ENCODE results near the gene DYNLT5.
A peak's percentile ranks its signal among the peaks of the same experiment; 100 is the strongest.

DYNLT5 gene, protein sequence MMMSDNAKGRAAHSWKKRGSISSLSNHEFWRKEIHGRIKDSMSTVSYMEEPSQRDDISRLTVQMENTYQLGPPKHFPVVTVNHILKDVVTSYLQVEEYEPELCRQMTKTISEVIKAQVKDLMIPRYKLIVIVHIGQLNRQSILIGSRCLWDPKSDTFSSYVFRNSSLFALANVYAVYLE

DNA sequence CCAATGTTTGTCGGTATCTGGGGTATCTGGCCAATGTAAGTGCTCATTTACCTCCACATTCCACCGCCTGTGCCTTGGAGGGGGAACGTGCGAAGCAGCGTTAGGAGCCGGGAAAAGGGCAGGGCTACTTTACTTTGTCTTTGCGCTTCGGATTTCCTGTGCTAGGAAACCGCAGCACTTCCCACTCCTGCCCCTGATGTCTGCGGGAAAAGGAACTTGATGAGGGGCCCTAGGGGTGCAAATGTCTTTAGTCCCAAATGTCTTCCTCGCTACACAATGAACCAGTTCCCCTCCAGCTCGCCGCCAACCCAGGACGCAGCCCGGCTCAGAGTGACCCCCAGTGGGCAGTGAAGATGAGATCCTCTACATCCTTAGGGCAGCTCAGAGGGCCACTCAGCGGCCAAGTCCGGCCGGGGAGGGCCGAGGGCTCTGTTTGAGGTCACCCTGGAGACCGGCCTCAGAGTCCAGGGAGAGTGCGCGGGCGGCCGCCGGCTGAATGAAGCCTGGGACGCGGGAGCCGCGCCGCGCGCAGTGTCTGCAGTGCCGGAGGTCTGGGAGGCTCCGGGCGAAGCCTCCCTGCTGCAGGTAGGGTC lies at the start of gene DYNLT5:
Gene DYNLT5, plus strand, starts transcription at position 460 of the 593 bp plus-strand sequence. CDS start 2,200 bp downstream, outside the sequence.
- H3K4me3 ChIP-seq (ENCODE audit: low read length), result peak within 1 kb of the TSS; percentile 50
- DNase-seq (ENCODE audit: low read depth), result no peak
- TF ChIP-seq, protein P1, sequence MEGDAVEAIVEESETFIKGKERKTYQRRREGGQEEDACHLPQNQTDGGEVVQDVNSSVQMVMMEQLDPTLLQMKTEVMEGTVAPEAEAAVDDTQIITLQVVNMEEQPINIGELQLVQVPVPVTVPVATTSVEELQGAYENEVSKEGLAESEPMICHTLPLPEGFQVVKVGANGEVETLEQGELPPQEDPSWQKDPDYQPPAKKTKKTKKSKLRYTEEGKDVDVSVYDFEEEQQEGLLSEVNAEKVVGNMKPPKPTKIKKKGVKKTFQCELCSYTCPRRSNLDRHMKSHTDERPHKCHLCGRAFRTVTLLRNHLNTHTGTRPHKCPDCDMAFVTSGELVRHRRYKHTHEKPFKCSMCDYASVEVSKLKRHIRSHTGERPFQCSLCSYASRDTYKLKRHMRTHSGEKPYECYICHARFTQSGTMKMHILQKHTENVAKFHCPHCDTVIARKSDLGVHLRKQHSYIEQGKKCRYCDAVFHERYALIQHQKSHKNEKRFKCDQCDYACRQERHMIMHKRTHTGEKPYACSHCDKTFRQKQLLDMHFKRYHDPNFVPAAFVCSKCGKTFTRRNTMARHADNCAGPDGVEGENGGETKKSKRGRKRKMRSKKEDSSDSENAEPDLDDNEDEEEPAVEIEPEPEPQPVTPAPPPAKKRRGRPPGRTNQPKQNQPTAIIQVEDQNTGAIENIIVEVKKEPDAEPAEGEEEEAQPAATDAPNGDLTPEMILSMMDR (conservative IDR thresholded peaks at IDR 0.05; ENCODE audit: low read depth, low read length), result peak; percentile 25

DNA sequence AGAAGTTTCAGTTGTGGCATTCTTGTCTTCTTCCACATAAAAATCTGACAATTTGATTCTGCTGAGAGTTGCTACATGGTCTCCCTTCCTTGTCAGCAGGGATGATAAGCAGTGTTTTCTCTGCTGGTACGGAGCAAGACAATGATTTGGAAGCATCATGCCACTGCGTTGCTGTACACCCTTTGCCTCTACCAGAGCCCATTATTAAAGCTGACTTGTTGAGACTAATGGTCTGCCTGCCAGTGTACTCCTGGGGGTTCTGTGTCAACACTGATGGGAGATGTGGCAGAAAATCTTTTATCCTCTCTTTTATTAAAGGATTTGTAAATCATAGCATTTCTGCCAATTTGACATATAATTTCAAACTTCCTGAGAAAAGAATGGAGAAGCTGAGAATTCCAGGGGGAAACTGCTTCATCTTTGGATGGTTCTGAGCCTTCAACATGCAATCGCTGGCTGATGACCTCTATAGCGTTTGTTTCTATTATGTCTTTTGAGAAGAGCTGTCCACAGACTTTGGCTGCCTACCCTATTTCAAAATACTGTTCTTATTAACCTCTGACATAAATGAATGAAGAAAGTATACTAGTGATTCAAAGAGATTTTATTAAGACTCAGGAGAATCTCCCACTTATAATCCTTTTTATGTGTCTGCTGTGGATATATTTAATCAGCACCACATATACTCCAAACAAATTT lies 47.9 kb upstream of the DYNLT5 start:
- no peak overlapping the region for H3K4me3 ChIP-seq (ENCODE audit: low read length)
- TF ChIP-seq, protein P1 (conservative IDR thresholded peaks at IDR 0.05; ENCODE audit: low read depth, low read length), result no peak
- no peak for DNase-seq (ENCODE audit: low read depth)

DNA sequence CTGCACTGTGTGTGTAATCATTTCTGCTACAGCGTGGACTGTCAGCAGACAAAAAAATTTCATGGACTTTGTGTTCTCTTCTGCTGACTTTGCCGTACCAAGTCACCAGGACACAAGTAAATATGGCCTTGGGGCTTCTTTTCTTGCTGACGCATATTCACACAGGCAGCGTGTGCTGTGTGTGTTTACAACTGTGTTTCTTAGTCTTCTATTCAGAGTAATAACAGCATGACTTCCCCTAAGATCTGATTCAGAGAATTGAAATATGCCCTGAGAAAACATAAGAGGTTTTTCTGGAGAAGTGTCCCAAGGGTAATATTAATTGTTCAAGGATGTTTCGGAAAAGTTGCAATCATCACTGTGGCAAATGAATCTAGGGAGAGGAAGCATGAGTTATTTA lies 47.1 kb upstream of the DYNLT5 start:
- TF ChIP-seq, protein P1 (conservative IDR thresholded peaks at IDR 0.05; ENCODE audit: low read depth, low read length), result no peak
- no peak for DNase-seq (ENCODE audit: low read depth)
- no peak overlapping the region for H3K4me3 ChIP-seq (ENCODE audit: low read length)

DNA sequence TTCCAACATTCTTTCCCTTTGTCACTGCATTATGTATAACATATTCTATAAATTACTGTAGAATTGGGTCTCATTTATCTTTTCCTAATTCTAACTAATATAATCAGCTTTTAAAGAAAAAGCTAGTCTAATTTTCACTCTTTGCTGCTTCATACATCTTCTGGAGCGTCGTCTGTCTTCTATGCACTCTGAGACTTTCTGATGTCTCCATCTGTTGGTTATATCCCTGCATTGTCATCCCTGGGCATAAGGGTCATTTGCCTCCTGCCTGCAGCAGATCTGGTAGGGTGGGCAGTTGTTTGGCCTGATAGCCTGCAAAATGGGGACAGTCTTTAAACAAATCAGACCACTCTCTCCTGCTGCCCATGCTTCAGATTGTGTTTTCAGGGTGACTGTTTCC lies 40.8 kb upstream of the DYNLT5 start:
- TF ChIP-seq, protein P1 (conservative IDR thresholded peaks at IDR 0.05; ENCODE audit: low read depth, low read length), result peak; percentile 22
- H3K4me3 ChIP-seq (ENCODE audit: low read length), result no peak overlapping the region
- no peak for DNase-seq (ENCODE audit: low read depth)

DNA sequence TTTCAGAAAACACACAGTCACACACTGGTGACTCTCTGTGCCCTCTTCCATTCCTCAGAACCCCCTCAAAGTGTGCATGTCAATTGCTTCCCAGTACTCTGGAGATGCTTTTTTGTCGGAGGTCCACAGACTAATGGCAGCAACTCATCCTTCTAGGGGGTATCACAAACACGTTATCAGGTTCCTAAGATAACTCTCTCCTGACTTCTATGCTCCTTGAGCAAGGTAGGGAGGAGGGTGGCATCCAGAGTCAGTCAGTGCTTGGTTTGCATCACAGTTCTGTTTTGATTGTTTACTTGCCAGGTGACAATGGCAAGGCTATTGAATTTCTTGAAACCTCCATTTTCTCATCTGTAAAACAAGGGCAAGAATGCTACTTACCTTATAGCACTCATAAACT lies 39.4 kb upstream of the DYNLT5 start:
- no peak overlapping the region for H3K4me3 ChIP-seq (ENCODE audit: low read length)
- TF ChIP-seq, protein P1 (conservative IDR thresholded peaks at IDR 0.05; ENCODE audit: low read depth, low read length), result no peak
- DNase-seq (ENCODE audit: low read depth), result no peak

DNA sequence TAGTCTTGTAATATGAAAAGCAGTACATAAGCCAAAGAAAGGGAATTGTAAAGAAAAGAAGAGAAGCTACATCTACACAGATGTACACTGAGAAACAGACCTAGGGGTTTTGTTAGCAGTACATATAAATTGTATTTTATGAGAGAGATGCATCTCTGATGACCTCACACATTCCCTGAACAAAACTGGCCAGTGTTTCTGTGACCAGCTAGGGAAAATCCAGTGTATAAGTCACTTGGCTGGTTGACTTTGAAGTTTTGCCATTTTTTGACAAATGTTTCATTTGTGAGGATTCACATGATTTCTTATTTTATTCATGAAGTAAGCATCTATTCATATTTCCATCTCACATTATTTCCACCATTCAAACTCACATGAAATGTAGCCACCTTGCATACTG lies 28.3 kb upstream of the DYNLT5 start:
- DNase-seq (ENCODE audit: low read depth), result no peak
- TF ChIP-seq, protein P1 (conservative IDR thresholded peaks at IDR 0.05; ENCODE audit: low read depth, low read length), result no peak
- H3K4me3 ChIP-seq (ENCODE audit: low read length), result no peak overlapping the region
